ENCODE results near the gene LDLRAD3. TPM values are rescaled to one million over a fixed set of nuclear protein-coding genes. Genes with fewer than 3 reads are reported as not detected.

LDLRAD3 gene
- total RNA-seq, 1 donor from 2014 or later, result 39.1 TPM

DNA sequence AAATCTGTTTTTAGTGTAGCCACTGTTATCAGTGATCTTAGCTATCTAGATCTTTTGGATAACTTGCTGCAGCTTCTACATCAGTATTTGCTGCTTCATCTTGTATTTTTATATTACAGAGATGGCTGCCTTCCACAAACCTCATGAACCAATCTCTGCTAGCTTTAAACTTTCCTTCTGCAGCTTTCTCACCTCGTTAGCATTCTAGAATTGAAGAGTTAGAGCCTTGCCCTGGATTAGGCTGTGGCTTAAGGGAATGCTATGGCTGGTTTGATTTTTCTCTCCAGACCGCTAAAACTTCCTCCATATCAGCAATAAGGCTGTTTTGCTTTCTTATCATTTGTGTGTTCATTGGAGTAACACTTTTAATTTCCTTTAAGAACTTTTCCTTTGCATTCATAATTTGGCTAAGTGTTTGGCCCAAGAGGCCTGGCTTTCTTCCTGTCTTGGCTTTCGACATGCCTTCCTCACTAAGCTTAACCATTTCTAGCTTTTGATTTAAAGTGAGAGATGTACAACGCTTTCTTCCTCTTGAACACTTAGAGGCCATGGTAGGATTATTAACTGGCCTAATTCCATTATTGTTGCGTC is 51.9 kb downstream of the LDLRAD3 start:
- Mint-ChIP-seq H3K27ac (no peak overlapping the region), H3K36me3 (peaks cover 31% of the 10 kb centered on the region), H3K4me3 (no peak overlapping the region), H3K4me1 (peaks cover 31% of the 10 kb centered on the region), H3K27me3 (ENCODE audit: low read depth) (no peaks in the 10 kb centered on the region), H3K9me3 (peaks cover 32% of the 10 kb centered on the region)
- TF ChIP-seq, protein P1, sequence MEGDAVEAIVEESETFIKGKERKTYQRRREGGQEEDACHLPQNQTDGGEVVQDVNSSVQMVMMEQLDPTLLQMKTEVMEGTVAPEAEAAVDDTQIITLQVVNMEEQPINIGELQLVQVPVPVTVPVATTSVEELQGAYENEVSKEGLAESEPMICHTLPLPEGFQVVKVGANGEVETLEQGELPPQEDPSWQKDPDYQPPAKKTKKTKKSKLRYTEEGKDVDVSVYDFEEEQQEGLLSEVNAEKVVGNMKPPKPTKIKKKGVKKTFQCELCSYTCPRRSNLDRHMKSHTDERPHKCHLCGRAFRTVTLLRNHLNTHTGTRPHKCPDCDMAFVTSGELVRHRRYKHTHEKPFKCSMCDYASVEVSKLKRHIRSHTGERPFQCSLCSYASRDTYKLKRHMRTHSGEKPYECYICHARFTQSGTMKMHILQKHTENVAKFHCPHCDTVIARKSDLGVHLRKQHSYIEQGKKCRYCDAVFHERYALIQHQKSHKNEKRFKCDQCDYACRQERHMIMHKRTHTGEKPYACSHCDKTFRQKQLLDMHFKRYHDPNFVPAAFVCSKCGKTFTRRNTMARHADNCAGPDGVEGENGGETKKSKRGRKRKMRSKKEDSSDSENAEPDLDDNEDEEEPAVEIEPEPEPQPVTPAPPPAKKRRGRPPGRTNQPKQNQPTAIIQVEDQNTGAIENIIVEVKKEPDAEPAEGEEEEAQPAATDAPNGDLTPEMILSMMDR (IDR thresholded peaks at IDR 0.05; ENCODE audit: unreplicated experiment), result no peak
- DNase-seq (ENCODE audit: low spot score in 2 of 2, unreplicated experiment in 2 of 2), result no peak

DNA sequence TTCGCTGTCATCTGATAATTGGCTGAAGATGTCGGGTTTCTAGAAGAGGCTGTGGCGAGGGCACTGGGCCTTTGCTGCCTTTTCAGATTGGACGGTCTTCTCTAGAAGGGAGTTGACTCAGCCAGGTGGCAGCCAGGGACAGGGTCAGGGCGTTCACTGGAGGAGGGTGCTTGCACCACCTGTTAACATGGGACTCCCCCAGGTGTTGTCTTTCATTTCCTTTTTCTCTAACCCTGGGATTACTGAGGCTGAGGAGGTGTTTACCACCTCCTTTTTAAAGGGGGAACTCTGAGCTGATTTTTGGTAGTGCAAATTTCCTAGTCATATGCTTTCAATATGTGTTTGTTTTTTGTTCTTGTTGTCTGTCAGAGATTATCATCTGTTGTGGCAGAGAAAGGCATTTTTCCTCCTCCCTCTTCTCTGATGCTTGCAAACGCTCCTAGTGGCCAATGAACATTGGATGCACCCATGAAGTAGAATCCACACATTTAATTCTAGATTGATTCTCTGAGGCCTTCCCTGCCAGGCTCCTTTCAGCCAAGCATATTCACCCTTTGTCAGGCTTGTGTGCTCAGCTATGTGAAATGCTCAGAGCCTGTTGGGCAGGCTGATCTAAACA is 54.1 kb downstream of the LDLRAD3 start:
- Mint-ChIP-seq H3K27me3 (ENCODE audit: low read depth) (no peaks in the 10 kb centered on the region), H3K9me3 (peaks cover 32% of the 10 kb centered on the region), H3K4me1 (peaks cover 29% of the 10 kb centered on the region)

DNA sequence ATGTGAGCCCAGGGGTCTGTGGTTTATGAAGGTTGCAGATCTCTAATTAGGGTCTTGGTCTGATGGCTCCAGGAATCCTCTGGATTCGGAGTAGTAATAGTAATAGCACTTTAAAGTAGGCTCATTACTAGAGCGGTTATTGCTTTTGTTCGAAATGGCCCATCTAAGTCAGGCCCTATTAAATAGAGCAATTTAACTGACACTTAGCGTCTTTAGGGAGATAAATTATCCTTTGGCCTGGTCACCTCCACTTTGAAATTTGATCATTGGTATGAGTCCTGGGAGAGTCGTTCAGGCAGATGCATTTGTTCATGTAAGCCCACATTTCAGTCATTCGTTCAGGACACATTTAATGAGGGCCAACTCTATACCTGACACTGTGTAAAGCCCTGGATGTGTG is 54.8 kb downstream of the LDLRAD3 start:
- Mint-ChIP-seq H3K4me1 (peaks cover 27% of the 10 kb centered on the region), H3K4me3 (no peak overlapping the region), H3K36me3 (peaks cover 34% of the 10 kb centered on the region), H3K27ac (no peak overlapping the region), H3K27me3 (ENCODE audit: low read depth) (no peaks in the 10 kb centered on the region), H3K9me3 (peaks cover 34% of the 10 kb centered on the region)
- no peak for DNase-seq (ENCODE audit: low spot score in 2 of 2, unreplicated experiment in 2 of 2)
- TF ChIP-seq, protein P1 (IDR thresholded peaks at IDR 0.05; ENCODE audit: unreplicated experiment), result no peak

More for the DNA sequence above, 54.1 kb downstream of the LDLRAD3 start:
- no peak overlapping the region for H3K27ac Mint-ChIP-seq
- TF ChIP-seq, protein P1 (IDR thresholded peaks at IDR 0.05; ENCODE audit: unreplicated experiment), result no peak
- no peak for DNase-seq (ENCODE audit: low spot score in 2 of 2, unreplicated experiment in 2 of 2)
- peaks cover 31% of the 10 kb centered on the region for H3K36me3 Mint-ChIP-seq
- no peak overlapping the region for H3K4me3 Mint-ChIP-seq

DNA sequence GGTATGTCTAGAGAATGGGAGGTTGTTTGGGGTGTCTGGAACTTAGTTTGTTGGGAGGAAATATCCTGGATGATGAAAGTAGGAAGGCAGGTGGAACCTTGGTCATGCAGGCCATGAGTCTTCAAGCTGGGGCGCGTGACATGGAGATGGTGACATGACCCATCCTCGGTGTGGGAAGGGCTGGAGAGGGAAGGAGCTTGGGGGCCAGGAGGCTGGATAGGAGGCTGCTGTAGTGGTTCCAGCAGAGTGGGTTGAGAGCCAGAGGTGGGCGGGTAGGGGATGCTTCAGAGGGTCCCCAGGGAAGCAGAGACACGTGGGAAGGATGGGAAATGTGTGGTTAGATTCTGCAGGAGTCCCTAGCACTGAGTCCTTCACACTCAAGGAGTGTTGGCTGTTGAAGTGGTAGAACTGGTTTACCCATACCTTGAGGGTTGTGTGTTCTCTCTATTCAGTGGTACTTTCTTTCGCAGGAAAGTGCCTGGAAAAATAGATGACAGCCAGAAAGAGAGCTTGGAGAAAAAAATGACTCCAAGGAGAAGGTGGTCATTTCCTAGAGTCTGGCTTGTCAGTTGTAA is 56.8 kb downstream of the LDLRAD3 start:
- Mint-ChIP-seq H3K27ac (no peak overlapping the region), H3K27me3 (ENCODE audit: low read depth) (no peaks in the 10 kb centered on the region), H3K4me3 (no peak overlapping the region), H3K36me3 (peaks cover 33% of the 10 kb centered on the region), H3K9me3 (peaks cover 31% of the 10 kb centered on the region), H3K4me1 (peaks cover 27% of the 10 kb centered on the region)
- DNase-seq (ENCODE audit: low spot score in 2 of 2, unreplicated experiment in 2 of 2), result no peak
- TF ChIP-seq, protein P1 (IDR thresholded peaks at IDR 0.05; ENCODE audit: unreplicated experiment), result no peak

DNA sequence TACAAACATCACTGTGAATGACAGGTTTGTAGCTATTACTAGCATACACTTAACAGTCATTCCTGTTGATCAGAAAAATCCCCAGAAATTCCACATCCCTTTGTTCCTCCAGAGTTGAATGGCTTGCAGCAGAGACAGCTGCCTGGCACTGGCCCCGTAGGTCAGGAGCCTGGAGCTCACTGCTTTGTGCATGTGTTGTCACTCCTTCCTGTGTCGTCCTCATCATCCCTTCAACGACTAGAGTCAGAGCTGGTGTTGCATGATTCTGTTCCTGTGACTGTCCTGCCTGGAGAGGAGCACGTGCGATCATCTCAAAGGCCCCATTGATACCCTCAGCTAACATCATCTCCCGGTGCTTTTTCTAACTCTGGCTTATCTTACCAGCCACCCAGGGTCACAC is 58.3 kb downstream of the LDLRAD3 start:
- TF ChIP-seq, protein P1 (IDR thresholded peaks at IDR 0.05; ENCODE audit: unreplicated experiment), result no peak

More for the DNA sequence above, 58.3 kb downstream of the LDLRAD3 start:
- peaks cover 16% of the 10 kb centered on the region for H3K9me3 Mint-ChIP-seq
- no peaks in the 10 kb centered on the region for H3K27me3 Mint-ChIP-seq (ENCODE audit: low read depth)
- no peak overlapping the region for H3K4me3 Mint-ChIP-seq
- peaks cover 33% of the 10 kb centered on the region for H3K4me1 Mint-ChIP-seq
- DNase-seq (ENCODE audit: low spot score in 2 of 2, unreplicated experiment in 2 of 2), result no peak
- no peak overlapping the region for H3K27ac Mint-ChIP-seq
- H3K36me3 Mint-ChIP-seq, result peaks cover 25% of the 10 kb centered on the region
